NCI-H1092 (cell line): ENCODE measurements around the gene ADAMTS15.

ENCODE experiments used
- DNase-seq: peaks from one replicate; lab custom pipeline; 2025; lab: John Stamatoyannopoulos, UW

The ADAMTS15 gene

GRCh38 chr11:130459521-130459920, 11.1 kb downstream of the ADAMTS15 start:
- no peak for DNase-seq

- no peak for DNase-seq
These were observed 13.8 kb downstream of the ADAMTS15 start for GRCh38 chr11:130462101-130462885.

GRCh38 chr11:130462931-130463330, 14.5 kb downstream of the ADAMTS15 start:
- no peak for DNase-seq

GRCh38 chr11:130464291-130464812, 15.9 kb downstream of the ADAMTS15 start:
- DNase-seq = no peak

GRCh38 chr11:130465263-130465662, 16.8 kb downstream of the ADAMTS15 start:
- DNase-seq = no peak

- DNase-seq = no peak
These were observed 18.9 kb downstream of the ADAMTS15 start for GRCh38 chr11:130467116-130467900.

GRCh38 chr11:130469181-130469580, 20.7 kb downstream of the ADAMTS15 start:
- DNase-seq = no peak

GRCh38 chr11:130470832-130471706, 22.6 kb downstream of the ADAMTS15 start:
- no peak for DNase-seq

GRCh38 chr11:130471731-130472433, 23.4 kb downstream of the ADAMTS15 start:
- no peak for DNase-seq

GRCh38 chr11:130472434-130472961, 24.1 kb downstream of the ADAMTS15 start:
- DNase-seq = no peak

GRCh38 chr11:130473056-130473794, 24.8 kb downstream of the ADAMTS15 start:
- no peak for DNase-seq

GRCh38 chr11:130473795-130474377, 25.4 kb downstream of the ADAMTS15 start:
- no peak for DNase-seq

- DNase-seq = no peak
These were observed 26.4 kb downstream of the ADAMTS15 start for GRCh38 chr11:130474637-130475400.

GRCh38 chr11:130475426-130476053, 27.1 kb downstream of the ADAMTS15 start:
- no peak for DNase-seq

- DNase-seq = no peak
These were observed 27.9 kb downstream of the ADAMTS15 start for GRCh38 chr11:130476200-130476921.

- no peak for DNase-seq
These were observed 28.6 kb downstream of the ADAMTS15 start for GRCh38 chr11:130476922-130477491.

GRCh38 chr11:130477586-130478203, 29.2 kb downstream of the ADAMTS15 start:
- no peak for DNase-seq
